DND-41 (cell line): Measurements from ENCODE around the gene SRPK2.
"Not testable (repeated sequence)": the region's sequence is repeated elsewhere in the genome, so short reads cannot be mapped to it uniquely, and the experiment has no call there.

Experiments used
- ATAC-seq: fragments of 200-7000 bp; cut with Tn5 transposase; 3 replicates; pipeline ENCODE4 v1.9.1; 2021; ENCODE audit warnings: low read depth; ENCODE audit not compliant: insufficient read depth
- DNase-seq: peaks from one replicate; pipeline ENCODE4 v3.0.0-alpha.2; 2020
- H2AFZ ChIP-seq: 2 replicates; pipeline ENCODE4 v1.6.0; 2012; ENCODE audit warnings: low read depth, low read length
- H3K27ac ChIP-seq: 2 replicates; pipeline ENCODE4 v1.5.1; 2012; ENCODE audit warnings: low read length, inconsistent platforms
- H3K27me3 ChIP-seq: fragments of 200-600 bp; sonication (generic); 2 replicates; pipeline ENCODE4 v1.6.0; 2012; ENCODE audit warnings: low read length, mild to moderate bottlenecking, inconsistent platforms; ENCODE audit not compliant: insufficient read depth, poor library complexity
- H3K36me3 ChIP-seq: 2 replicates; pipeline ENCODE4 v1.5.1; 2012; ENCODE audit warnings: low read length, inconsistent platforms; ENCODE audit not compliant: insufficient read depth
- H3K4me1 ChIP-seq: 2 replicates; pipeline ENCODE4 v1.5.1; 2012; ENCODE audit warnings: mild to moderate bottlenecking, low read length; ENCODE audit not compliant: insufficient read depth
- H3K4me2 ChIP-seq: 2 replicates; pipeline ENCODE4 v1.6.0; 2012; ENCODE audit warnings: mild to moderate bottlenecking, moderate library complexity, low read length, inconsistent platforms; ENCODE audit not compliant: insufficient read depth
- H3K4me3 ChIP-seq, 2 experiments: fragments of 200-600 bp in 1 of 2; shearing (Covaris generic) in 1 of 2; 2 replicates each; pipeline ENCODE4 v1.5.1; 2012 to 2016; ENCODE audit warnings: inconsistent platforms in 2 of 2, low read length in 2 of 2, mild to moderate bottlenecking in 2 of 2, low read depth in 1 of 2, moderate library complexity in 1 of 2
- H3K79me2 ChIP-seq: 2 replicates; pipeline ENCODE4 v1.6.0; 2012; ENCODE audit warnings: low read length, inconsistent platforms; ENCODE audit not compliant: insufficient read depth
- H3K9ac ChIP-seq: 2 replicates; pipeline ENCODE4 v1.6.0; 2012; ENCODE audit warnings: low read depth, mild to moderate bottlenecking, inconsistent platforms, low read length, moderate library complexity
- H3K9me3 ChIP-seq: 2 replicates; pipeline ENCODE4 v1.5.1; 2012; ENCODE audit warnings: low read length, moderate library complexity, mild to moderate bottlenecking, inconsistent platforms; ENCODE audit not compliant: insufficient read depth, severe bottlenecking
- H4K20me1 ChIP-seq: 2 replicates; pipeline ENCODE4 v1.6.0; 2012; ENCODE audit warnings: low read length; ENCODE audit not compliant: insufficient read depth
- EZH2 ChIP-seq: IDR thresholded peaks from 3 replicates; pipeline ENCODE4 v1.6.1; 2012; ENCODE audit warnings: borderline replicate concordance, low read depth, mild to moderate bottlenecking, moderate library complexity, low read length, inconsistent platforms; ENCODE audit not compliant: severe bottlenecking
- TF ChIP-seq, protein P1 (sequence below): IDR thresholded peaks from 2 replicates; pipeline ENCODE4 v1.5.1; 2012; ENCODE audit warnings: borderline replicate concordance, low read length, moderate library complexity, mild to moderate bottlenecking; ENCODE audit not compliant: poor library complexity, severe bottlenecking; ENCODE audit errors: extremely low read depth

SRPK2 gene

DNA sequence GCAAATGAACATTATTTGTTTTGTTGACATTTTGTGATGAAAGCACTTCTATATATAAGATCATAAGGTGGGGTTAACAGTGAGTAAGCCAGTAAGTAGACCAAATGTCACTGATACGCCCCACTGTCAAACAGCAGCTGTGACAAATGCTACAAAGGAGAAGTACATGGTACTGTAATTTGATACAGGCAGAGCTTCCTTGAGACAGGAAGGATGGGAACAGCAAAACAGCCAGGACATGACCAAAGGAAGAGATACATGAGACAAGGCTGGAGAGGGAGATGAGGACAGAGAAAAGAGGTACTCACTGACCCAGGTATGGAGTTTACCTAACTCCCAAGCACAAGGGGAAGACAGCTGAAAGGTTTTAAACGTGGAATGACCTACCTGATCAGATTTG lies 127.0 kb downstream of the SRPK2 start:
- Histone ChIP-seq H3K27ac (peak overlapping the region; percentile 71), H3K27me3 (no peaks in the 10 kb centered on the region), H2AFZ (no peak overlapping the region), H3K36me3 (peaks cover 42% of the 10 kb centered on the region), H4K20me1 (peaks cover 21% of the 10 kb centered on the region), H3K4me3 (peak overlapping the region in 1 of 2 experiments; percentile 60; a peak in 2 of 4 replicates), H3K9ac (0 out of 2 replicates have a peak overlapping the region, but pooled peaks have one; percentile 56), H3K9me3 (peaks cover 8% of the 10 kb centered on the region), H3K79me2 (peaks cover 95% of the 10 kb centered on the region), H3K4me2 (peak overlapping the region; percentile 63), H3K4me1 (peaks cover 75% of the 10 kb centered on the region)
- no peak for DNase-seq
- TF ChIP-seq EZH2: no peak
- ATAC-seq: no peak

DNA sequence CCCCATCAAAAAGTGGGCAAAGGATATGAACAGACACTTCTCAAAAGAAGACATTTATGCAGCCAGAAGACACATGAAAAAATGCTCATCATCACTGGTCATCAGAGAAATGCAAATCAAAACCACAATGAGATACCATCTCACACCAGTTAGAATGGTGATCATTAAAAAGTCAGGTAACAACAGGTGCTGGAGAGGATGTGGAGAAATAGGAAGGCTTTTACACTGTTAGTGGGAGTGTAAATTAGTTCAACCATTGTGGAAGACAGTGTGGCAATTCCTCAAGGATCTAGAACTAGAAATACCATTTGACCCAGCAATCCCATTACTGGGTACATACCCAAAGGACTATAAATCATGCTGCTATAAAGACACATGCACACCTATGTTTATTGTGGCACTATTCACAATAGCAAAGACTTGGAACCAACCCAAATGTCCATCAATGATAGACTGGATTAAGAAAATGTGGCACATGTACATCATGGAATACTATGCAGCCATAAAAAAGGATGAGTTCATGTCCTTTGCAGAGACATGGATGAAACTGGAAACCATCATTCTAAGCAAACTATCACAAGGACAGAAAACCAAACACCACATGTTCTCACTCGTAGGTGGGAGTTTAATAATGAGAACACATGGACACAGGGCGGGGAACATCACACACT lies 128.4 kb downstream of the SRPK2 start:
- H3K36me3 ChIP-seq: peaks cover 49% of the 10 kb centered on the region
- peaks cover 80% of the 10 kb centered on the region for H3K4me1 ChIP-seq
- H3K9ac ChIP-seq, H3K9me3 ChIP-seq, H3K27me3 ChIP-seq, H2AFZ ChIP-seq, ATAC-seq, H3K4me2 ChIP-seq, DNase-seq, H3K27ac ChIP-seq: not testable (repeated sequence)
- peaks cover 95% of the 10 kb centered on the region for H3K79me2 ChIP-seq
- H3K4me3 ChIP-seq: 0 out of 4 replicates have a peak overlapping the region, but pooled peaks of 1 of the 2 experiments have one; percentile 13
- H4K20me1 ChIP-seq: peaks cover 33% of the 10 kb centered on the region

DNA sequence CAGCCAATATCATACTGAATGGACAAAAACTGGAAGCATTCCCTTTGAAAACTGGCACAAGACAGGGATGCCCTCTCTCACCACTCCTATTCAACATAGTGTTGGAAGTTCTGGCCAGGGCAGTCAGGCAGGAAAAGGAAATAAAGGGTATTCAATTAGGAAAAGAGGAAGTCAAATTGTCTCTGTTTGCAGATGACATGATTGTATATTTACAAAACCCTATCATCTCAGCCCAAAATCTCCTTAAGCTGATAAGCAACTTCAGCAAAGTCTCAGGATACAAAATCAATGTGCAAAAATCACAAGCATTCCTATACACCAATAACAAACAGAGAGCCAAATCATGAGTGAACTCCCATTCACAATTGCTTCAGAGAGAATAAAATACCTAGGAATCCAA lies 129.8 kb downstream of the SRPK2 start:
- peaks cover 95% of the 10 kb centered on the region for H3K79me2 ChIP-seq
- not testable (repeated sequence) for ATAC-seq

DNA sequence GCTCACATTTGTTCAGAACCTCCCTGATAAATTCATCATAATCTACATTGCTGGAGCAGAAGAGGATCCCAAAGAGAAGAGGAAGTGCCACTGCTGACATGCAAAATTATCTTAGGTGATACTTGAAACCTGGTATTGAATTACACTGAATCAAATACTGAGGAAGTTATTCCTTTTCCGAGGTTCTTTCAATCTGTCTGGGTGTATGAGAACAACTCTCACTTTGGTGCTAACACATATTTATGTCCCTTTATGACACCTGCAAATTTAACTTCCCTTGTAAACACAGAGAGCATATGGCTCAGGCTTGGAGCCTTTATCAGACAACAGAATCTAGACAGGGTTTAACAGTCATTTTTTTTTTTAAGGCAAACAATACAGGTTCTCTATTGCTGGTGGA lies 131.4 kb downstream of the SRPK2 start:
- Histone ChIP-seq H2AFZ (no peak overlapping the region), H3K27me3 (no peaks in the 10 kb centered on the region), H3K4me2 (peak overlapping the region; percentile 63), H3K27ac (peak overlapping the region; percentile 82), H3K4me1 (peaks cover 80% of the 10 kb centered on the region), H3K9ac (peak overlapping the region; percentile 58), H3K36me3 (peaks cover 44% of the 10 kb centered on the region), H3K4me3 (peak overlapping the region; percentile 1 to 56; a peak in 3 of 4 replicates), H3K9me3 (peaks cover 8% of the 10 kb centered on the region), H4K20me1 (peaks cover 42% of the 10 kb centered on the region), H3K79me2 (peaks cover 95% of the 10 kb centered on the region)
- DNase-seq: peak; percentile 49
- peak; percentile 84 for ATAC-seq
- no peak for TF ChIP-seq EZH2

More for the DNA sequence above, 129.8 kb downstream of the SRPK2 start:
- H2AFZ ChIP-seq, H3K27me3 ChIP-seq, H3K9me3 ChIP-seq, DNase-seq: not testable (repeated sequence)
- Histone ChIP-seq H3K9ac (peak overlapping the region; percentile 58), H3K36me3 (peaks cover 49% of the 10 kb centered on the region), H3K4me2 (peak overlapping the region; percentile 63), H3K4me3 (peak overlapping the region in 1 of 2 experiments; percentile 56; a peak in 3 of 4 replicates), H4K20me1 (peaks cover 33% of the 10 kb centered on the region), H3K27ac (peak overlapping the region; percentile 82), H3K4me1 (peaks cover 80% of the 10 kb centered on the region)

DNA sequence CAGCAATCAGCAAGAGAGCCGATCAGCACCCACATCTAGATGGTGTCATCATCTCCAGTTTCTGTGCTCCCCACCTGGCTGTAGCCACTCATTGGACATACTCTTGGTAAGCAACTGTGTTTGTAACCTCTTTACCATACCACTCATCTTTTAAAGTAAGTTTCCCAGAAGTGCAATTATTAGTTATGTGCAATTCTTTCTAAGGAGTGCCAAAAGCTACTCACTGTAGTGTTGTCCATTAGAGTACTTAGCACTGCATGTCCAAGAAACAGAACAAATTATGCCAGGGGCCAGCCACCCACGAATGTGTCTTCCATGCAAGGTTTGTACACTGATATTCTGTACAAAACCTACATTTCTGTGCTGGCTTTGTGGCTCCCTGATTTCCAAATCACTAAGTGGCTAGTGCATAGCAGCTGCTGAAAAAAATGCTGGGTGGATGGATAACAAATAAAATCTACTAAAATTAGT lies 131.9 kb downstream of the SRPK2 start:
- H3K4me2 ChIP-seq: peak overlapping the region; percentile 63

More for the DNA sequence above, 131.9 kb downstream of the SRPK2 start:
- peaks cover 7% of the 10 kb centered on the region for H3K9me3 ChIP-seq
- H4K20me1 ChIP-seq: peaks cover 43% of the 10 kb centered on the region
- H3K79me2 ChIP-seq: peaks cover 95% of the 10 kb centered on the region
- ATAC-seq (peak; percentile 54), DNase-seq (peak; percentile 55)
- H3K4me1 ChIP-seq: peaks cover 80% of the 10 kb centered on the region
- H3K27me3 ChIP-seq: no peaks in the 10 kb centered on the region
- peak overlapping the region; percentile 82 for H3K27ac ChIP-seq
- peaks cover 39% of the 10 kb centered on the region for H3K36me3 ChIP-seq
- H3K4me3 ChIP-seq: peak overlapping the region in 1 of 2 experiments; percentile 56; a peak in 2 of 4 replicates
- TF ChIP-seq, protein P1, sequence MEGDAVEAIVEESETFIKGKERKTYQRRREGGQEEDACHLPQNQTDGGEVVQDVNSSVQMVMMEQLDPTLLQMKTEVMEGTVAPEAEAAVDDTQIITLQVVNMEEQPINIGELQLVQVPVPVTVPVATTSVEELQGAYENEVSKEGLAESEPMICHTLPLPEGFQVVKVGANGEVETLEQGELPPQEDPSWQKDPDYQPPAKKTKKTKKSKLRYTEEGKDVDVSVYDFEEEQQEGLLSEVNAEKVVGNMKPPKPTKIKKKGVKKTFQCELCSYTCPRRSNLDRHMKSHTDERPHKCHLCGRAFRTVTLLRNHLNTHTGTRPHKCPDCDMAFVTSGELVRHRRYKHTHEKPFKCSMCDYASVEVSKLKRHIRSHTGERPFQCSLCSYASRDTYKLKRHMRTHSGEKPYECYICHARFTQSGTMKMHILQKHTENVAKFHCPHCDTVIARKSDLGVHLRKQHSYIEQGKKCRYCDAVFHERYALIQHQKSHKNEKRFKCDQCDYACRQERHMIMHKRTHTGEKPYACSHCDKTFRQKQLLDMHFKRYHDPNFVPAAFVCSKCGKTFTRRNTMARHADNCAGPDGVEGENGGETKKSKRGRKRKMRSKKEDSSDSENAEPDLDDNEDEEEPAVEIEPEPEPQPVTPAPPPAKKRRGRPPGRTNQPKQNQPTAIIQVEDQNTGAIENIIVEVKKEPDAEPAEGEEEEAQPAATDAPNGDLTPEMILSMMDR: no peak
- TF ChIP-seq EZH2: no peak
- no peak overlapping the region for H2AFZ ChIP-seq
- H3K9ac ChIP-seq: peak overlapping the region; percentile 58
